GM18951 (cell line): ENCODE measurements around the gene HOXD10.

Source experiments
- POLR2A ChIP-seq: IDR thresholded peaks from 4 replicates; pipeline ENCODE4 v1.6.1; 2011; ENCODE audit warnings: mild to moderate bottlenecking; ENCODE audit not compliant: insufficient read length, insufficient read depth; ENCODE audit errors: extremely low read depth
- in situ Hi-C: fragments of 300-500 bp; cut with MboI; formaldehyde crosslinking; loops from one replicate; pipeline ENCODE4 v1.12.0; 2022; ENCODE audit warnings: low sequenced_read_pairs, mixed read lengths, inconsistent platforms; ENCODE audit not compliant: unreplicated experiment

The HOXD10 gene

DNA sequence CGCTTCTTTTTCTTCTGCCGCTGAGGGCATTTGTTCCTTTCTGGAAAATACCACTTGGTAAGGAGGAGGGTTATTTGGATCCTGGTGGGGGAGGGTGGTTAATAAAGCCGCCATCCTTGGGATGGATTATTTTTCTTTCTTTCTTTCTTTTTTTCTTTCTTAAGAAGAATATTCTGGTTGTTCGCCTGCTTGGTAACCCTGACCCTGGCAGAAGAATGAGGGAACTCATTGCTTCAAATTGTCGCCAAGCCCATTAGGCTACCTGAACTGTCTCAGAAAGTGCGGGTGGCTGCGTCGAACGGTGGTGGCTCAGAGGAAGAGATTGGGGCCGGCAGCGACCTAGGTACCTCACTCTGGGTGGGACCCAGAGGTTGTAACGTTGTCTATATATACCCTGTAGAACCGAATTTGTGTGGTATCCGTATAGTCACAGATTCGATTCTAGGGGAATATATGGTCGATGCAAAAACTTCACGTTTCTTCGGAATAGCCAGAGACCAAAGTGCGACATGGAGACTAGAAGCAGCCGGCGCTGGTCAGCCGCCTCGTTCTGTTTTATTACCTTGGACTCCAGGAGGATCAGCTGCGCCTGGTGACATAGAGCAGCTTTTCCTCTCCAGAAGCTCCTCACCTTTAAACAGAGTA is 33.5 kb downstream of the HOXD10 start:
- no peak for TF ChIP-seq POLR2A
- in situ Hi-C loops: loop anchor here (10.0 kb wide), 2 partner anchors 305 to 405 kb away; no protein-coding TSS in a partner anchor

DNA sequence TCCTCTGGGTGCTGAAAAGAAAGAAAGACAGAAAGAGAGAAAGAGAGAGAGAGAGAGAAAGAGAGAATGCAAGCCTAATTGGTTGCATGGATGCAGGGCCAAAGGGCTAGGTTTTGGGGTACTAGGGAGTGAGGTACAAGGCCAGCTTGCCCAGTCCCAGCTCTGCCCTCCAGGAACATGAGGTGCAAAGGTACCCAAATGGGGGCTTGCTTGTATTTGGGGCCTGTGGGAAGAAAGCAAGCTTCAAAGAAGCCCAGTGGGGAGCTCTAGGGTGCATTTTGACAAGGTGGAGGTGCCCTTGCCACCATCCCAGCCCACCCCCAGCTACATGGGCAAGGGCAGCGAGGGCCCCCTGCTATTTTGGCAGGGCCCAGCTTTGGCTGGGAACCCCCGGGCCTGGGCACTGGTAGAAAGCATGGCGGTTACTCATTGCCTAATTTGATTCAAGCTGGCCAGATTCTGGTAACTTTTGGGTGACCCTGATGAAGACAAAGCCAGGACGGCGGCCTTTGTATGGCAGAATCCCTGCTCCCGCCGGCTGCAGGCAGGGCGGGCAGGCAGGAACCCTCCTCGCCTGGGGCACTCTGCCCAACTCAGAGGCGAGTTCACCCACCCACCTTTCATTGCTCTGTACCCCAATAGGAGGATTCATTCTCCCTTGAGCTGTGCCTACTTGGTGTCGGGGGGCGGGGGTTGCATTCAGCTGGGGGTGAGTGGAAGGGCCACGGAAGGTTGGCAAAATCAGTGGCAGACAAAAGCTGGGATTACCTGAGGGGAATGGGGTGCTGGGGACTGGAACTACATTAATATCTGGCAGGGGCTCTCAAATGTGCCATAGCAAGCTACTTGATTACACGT is 34.2 kb downstream of the HOXD10 start:
- no peak for TF ChIP-seq POLR2A
- in situ Hi-C loops: no loop called here

DNA sequence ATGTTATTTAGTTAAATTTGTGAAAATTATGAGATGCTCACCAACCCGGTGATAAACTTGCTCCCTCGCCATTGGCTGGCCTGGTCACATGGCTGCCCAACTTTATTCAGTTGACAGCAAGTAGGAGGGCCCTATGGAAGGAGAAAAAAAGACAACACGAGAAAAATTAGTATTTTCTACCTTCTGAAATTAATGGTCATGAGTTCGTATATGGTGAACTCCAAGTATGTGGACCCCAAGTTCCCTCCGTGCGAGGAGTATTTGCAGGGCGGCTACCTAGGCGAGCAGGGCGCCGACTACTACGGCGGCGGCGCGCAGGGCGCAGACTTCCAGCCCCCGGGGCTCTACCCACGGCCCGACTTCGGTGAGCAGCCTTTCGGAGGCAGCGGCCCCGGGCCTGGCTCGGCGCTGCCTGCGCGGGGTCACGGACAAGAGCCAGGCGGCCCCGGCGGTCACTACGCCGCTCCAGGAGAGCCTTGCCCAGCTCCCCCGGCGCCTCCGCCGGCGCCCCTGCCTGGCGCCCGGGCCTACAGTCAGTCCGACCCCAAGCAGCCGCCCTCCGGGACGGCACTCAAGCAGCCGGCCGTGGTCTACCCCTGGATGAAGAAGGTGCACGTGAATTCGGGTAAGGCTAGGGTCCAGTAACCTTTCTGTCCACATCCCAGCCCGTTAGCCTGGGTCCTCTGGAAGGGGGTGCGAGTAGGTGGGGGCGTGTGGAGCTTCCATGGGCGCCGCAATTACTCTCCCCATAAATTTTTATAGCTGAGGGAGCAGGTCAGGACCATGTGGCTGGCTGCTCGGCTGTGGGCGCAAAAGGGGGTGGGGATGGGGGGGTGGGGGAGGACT is 35.1 kb downstream of the HOXD10 start, which contains the start of gene HOXD4:
HOXD4 (plus strand) TSS at position 109 of the 846 bp plus-strand sequence; CDS start at position 193, 84 bp downstream.
- TF ChIP-seq POLR2A: no peak
- in situ Hi-C loops: no loop called here

DNA sequence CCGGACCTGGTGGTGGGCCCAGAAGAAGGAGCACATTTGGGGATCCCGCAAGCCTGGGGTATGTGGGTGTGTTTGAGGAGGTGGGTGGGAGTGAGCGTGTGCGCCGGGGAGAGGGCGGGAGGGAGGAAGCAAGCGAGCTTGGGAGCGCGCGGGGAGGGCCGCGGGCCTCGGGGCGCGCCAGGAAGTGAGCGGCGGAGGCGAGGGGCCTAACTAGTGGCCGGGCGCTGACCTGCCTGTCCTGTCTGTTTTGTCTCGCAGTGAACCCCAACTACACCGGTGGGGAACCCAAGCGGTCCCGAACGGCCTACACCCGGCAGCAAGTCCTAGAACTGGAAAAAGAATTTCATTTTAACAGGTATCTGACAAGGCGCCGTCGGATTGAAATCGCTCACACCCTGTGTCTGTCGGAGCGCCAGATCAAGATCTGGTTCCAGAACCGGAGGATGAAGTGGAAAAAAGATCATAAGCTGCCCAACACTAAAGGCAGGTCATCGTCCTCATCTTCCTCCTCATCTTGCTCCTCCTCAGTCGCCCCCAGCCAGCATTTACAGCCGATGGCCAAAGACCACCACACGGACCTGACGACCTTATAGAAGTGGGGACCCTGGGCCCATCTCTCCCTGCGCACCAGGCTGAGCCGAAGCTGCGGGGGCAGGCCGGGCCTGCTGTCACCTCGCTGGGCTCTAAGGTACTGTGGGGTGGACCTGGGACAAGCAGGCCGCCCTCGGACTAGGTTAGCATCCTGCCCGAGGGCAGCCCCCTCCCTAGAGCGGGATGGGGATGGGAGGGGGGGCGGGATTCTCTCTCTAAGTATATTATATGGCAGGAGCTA is 36.0 kb downstream of the HOXD10 start:
- in situ Hi-C loops: no loop called here
- no peak for TF ChIP-seq POLR2A

DNA sequence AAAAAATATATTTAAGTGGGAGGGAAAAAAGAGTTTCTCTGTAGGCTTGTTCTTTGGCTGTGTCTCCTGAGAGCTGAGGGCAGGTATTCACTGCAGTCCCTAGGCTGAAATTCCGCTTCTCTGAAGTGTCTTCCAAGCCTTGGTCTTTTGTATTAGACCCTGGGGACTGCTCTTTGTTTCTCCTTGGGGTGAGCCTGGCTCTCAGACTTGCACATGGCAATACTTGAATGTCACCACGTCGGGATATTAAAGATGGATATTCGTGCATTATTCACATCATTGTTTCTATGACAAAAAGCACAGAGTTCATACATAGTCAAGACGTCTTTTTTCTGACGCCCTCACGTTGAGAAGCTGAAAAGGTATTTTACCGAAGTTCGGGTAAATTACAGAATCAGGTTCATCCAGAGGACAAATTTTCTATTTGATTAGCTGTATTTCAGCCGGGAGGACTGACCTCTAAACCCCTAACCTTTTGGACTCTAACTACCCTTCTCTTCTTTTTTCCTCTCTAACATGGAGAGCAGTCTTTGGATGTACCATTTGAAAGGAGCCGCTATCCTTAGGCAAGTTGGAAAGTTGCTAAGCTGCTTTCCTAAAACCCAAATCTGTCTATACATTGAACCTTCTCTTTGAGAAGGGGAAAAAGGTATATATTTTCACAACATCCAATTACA is 38.1 kb downstream of the HOXD10 start:
- no peak for TF ChIP-seq POLR2A
- in situ Hi-C loops: no loop called here

DNA sequence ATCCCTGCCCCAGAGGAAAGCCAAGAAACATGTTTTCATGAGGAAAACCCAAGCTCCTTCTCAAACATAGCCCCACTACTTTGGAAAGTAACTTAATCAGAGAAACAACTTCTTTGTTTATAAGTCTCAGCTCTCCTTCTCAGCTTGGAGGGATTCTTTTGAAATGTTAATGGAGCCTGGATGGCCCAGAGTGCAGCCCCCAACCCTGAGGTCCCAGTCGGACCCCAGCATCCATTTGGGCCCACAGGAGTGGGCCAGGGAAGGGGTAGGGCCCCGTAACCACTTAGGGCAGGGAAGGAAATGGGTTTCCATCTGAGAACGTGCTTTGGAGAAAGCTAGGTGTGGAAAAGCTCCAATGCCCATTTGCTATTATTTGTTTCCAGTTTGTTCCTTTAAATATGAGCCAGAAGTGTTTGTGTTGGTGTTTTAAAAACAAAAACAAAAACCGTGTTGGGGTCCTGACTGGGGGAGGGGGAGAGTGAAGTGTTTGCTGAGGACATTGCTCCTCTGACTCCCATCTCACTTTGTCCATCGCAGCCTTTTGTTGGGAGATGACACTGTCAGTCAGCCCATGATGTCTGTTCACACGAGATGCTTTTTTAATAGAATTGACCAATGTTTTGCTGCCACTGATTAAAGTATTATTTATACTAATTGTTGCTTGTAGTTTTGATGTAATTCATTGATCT is 38.9 kb downstream of the HOXD10 start:
- TF ChIP-seq POLR2A: no peak

DNA sequence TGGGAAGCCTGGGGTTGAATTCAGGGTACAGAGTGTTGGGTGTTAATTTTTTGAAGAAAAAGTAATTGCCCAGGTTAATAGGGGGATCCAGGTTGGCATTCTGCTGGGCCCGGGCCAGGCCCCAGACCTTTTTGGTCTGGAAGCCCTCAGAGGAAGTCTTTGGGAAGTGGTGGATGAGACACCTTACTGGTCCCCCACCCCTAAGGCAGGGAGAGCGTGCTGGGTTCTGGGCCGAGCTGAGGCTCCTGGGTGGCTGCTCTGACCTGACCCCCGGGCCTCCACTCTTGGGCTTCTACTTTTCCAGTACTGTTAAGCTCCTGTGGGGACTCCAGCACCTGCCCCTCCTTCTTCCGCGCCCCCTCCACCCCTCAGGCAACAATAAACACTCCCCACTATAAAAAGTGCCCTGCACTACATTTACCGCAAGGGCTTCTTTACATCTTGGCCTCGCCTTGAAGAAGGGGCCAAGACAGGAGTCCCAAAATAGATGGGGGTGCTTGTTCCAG is 39.8 kb downstream of the HOXD10 start:
- in situ Hi-C loops: no loop called here
- TF ChIP-seq POLR2A: no peak

More for the DNA sequence above, 38.9 kb downstream of the HOXD10 start:
- in situ Hi-C loops: no loop called here

DNA sequence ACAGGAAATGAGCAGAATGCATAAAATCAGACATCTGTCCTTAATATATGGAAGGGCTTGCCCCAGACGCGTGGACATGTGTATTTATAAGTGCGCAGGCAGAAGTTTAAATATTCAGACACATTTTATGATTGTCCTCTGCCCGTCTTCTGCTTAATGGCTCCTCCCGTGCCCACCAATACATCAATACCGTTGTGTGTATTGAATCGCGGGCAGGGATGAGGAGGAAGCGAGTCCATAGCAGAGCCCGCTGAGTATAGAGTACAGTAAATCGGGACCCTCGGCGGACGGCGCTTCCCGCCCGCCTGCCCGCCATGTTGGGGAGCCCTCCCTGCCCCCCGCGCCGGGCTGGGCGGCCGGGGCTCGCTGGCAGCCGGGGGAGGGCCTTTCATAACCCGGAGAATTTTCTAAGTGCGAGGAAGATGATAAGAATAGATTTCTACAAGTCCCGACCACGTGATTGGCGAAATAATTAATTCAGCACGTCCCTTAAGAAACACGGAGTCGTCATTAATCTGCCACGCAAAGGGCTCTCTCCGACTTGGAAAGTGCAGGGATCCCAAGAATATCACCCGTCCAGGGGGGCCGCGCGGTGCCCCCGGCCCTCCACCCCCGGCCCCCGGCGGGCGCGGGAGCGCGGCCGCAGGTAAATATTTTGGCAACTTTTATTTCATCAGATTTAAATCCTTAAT is 40.4 kb downstream of the HOXD10 start, which contains the start of gene HOXD3:
HOXD3 (plus strand) TSS at position 501 of the 692 bp plus-strand sequence. CDS start 11,808 bp downstream, outside the sequence.
- in situ Hi-C loops: no loop called here
- no peak for TF ChIP-seq POLR2A

DNA sequence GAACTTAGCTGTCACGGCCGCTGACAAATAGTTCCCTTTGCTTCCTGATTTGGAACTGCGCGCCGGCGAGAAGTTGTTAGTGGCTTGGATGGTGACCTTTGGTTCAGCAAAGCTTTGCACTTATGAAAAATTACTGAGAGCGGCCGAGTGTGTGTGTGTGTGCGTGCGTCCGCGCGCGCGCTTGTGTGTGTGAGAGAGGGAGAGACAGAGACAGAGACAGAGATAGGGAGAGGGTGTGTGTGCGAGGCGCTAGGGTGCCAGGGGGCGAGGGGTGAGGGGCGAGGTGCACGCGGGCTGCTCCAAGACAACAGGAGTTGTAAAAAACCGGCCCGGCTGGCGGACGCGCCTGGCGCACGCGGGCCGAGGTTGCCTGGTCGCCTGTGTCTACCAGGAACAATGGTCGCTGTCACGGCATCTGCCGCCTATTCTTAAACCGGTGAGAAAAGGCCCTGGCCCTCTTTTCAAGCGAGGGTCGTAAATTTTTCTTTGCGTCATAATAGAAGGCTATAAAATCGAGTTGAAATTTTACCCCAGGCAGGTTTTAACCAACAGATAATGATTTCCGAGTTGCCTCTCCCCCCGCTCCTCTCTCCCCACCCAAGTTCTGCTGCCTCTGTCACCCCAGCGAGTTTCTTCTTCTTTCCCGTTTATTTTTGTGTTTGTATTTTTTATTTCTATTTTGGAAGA is 41.1 kb downstream of the HOXD10 start:
- TF ChIP-seq POLR2A: no peak
- in situ Hi-C loops: no loop called here

DNA sequence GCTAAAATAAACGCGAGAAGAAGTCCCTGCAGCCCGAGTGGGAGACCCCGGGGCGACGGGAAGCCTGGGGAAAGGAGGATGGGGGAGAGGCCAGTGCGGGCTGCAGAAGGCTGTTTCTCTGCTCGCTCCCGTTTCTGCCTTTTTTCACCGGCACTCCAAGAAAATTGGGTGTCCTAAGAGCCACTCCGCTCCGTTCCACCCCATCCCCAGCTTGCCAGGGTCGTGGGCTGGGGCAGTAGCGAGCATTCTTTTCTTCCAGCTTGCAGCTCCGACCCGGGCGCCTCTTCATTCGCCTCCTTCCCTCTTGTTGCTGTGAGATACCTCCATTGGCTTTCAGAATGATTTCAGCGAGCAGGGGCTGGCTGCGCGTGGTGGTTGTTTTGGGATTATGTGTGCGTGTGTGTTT is 41.6 kb downstream of the HOXD10 start:
- in situ Hi-C loops: no loop called here
- TF ChIP-seq POLR2A: no peak
